PFSK-1 (cell line): Measurements from ENCODE around the gene SLC6A6.

Source experiments
- FOXP2 ChIP-seq: optimal IDR thresholded peaks from 2 replicates; pipeline ENCODE3; 2011; ENCODE audit warnings: borderline replicate concordance, control low read depth, inconsistent platforms; ENCODE audit not compliant: insufficient read depth; ENCODE audit errors: extremely low read length, extremely low read depth
- POLR2AphosphoS5 ChIP-seq: IDR thresholded peaks from 2 replicates; pipeline ENCODE4 v1.6.1; 2012; ENCODE audit warnings: low read depth, mild to moderate bottlenecking, control low read depth, low read length, moderate library complexity
- SIN3A ChIP-seq: IDR thresholded peaks from 2 replicates; pipeline ENCODE4 v1.6.1; 2012; ENCODE audit warnings: mild to moderate bottlenecking, low read length, moderate library complexity, borderline replicate concordance; ENCODE audit not compliant: insufficient read depth
- TAF1 ChIP-seq: IDR thresholded peaks from 2 replicates; pipeline ENCODE4 v1.6.1; 2012; ENCODE audit warnings: low read length, control low read depth, borderline replicate concordance; ENCODE audit not compliant: insufficient read depth
- TF ChIP-seq, protein P1 (sequence below), 2 experiments: IDR thresholded peaks; 2 replicates each; pipeline versions ENCODE4 v1.6.1 to v1.8.0; 2011 to 2012; ENCODE audit warnings: low read depth in 2 of 2, low read length in 2 of 2, control low read depth in 1 of 2, inconsistent platforms in 1 of 2, mild to moderate bottlenecking in 1 of 2, moderate library complexity in 1 of 2; ENCODE audit not compliant: insufficient read depth in 1 of 2

DNA sequence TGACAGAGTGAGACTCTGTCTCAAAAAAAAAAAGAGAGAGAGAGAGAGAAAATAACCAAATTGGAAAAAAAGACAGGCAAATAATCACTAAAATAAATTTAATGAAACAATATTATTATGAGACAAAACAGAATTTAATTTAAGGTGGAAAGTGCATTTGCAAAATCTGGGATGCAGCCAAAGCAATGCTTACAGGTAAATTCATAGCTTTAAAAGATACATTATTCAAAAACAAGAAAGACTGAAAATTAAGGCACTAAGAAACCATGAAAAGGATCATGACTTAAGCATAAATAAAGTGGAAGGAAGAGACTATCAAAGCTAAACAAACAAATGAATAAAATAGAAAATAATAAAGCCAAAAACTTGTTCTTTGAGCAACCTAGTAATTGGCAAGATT, 100.1 kb downstream of the SLC6A6 start:
- no peak for TF ChIP-seq SIN3A
- TF ChIP-seq, protein P1, sequence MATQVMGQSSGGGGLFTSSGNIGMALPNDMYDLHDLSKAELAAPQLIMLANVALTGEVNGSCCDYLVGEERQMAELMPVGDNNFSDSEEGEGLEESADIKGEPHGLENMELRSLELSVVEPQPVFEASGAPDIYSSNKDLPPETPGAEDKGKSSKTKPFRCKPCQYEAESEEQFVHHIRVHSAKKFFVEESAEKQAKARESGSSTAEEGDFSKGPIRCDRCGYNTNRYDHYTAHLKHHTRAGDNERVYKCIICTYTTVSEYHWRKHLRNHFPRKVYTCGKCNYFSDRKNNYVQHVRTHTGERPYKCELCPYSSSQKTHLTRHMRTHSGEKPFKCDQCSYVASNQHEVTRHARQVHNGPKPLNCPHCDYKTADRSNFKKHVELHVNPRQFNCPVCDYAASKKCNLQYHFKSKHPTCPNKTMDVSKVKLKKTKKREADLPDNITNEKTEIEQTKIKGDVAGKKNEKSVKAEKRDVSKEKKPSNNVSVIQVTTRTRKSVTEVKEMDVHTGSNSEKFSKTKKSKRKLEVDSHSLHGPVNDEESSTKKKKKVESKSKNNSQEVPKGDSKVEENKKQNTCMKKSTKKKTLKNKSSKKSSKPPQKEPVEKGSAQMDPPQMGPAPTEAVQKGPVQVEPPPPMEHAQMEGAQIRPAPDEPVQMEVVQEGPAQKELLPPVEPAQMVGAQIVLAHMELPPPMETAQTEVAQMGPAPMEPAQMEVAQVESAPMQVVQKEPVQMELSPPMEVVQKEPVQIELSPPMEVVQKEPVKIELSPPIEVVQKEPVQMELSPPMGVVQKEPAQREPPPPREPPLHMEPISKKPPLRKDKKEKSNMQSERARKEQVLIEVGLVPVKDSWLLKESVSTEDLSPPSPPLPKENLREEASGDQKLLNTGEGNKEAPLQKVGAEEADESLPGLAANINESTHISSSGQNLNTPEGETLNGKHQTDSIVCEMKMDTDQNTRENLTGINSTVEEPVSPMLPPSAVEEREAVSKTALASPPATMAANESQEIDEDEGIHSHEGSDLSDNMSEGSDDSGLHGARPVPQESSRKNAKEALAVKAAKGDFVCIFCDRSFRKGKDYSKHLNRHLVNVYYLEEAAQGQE (IDR thresholded peaks at IDR 0.05; ENCODE audit: insufficient read depth in 1 of 2, low read depth in 2 of 2, low read length in 2 of 2) = no peak
- TF ChIP-seq TAF1 = no peak
- no peak for TF ChIP-seq POLR2AphosphoS5
- no peak for TF ChIP-seq FOXP2
